OCI-LY3 (cell line): ENCODE results near the gene BNC2.

Experiments
- H2AFZ ChIP-seq: fragments of 200-600, 300-600 bp; shearing (Covaris generic); 2 replicates; pipeline ENCODE4 v1.6.0; 2014; ENCODE audit warnings: antibody characterized with exemption, low read depth, low read length
- H3K27ac ChIP-seq: fragments of 200-600, 300-600 bp; sonication (generic); 2 replicates; pipeline ENCODE4 v1.5.1; 2014; ENCODE audit warnings: mild to moderate bottlenecking, low read length, moderate library complexity, mixed read lengths
- H3K27me3 ChIP-seq: fragments of 200-600, 300-600 bp; sonication (generic); 2 replicates; pipeline ENCODE4 v1.6.1; 2014; ENCODE audit warnings: low read depth, low read length, mixed read lengths
- H3K36me3 ChIP-seq: fragments of 200-600, 300-600 bp; sonication (generic); replicated peaks from 2 replicates; pipeline ENCODE3; 2014; ENCODE audit warnings: low read depth, low read length, mixed read lengths
- H3K4me1 ChIP-seq: fragments of 300-600, 200-600 bp; sonication (generic); 2 replicates; pipeline ENCODE4 v1.6.1; 2014; ENCODE audit warnings: low read length, mixed read lengths
- H3K4me2 ChIP-seq: fragments of 200-600, 300-600 bp; sonication (generic); 2 replicates; pipeline ENCODE4 v1.6.1; 2014; ENCODE audit warnings: low read length, mixed read lengths
- H3K4me3 ChIP-seq: fragments of 300-600, 200-600 bp; sonication (generic); 2 replicates; pipeline ENCODE4 v1.5.1; 2014; ENCODE audit warnings: antibody characterized with exemption, mild to moderate bottlenecking, low read length, moderate library complexity
- H3K79me2 ChIP-seq: fragments of 300-600, 200-600 bp; shearing (Covaris generic); 2 replicates; pipeline ENCODE4 v1.6.1; 2014; ENCODE audit warnings: mild to moderate bottlenecking, low read length, mixed read lengths
- H3K9ac ChIP-seq: fragments of 300-600, 200-600 bp; shearing (Covaris generic); 2 replicates; pipeline ENCODE4 v1.6.0; 2014; ENCODE audit warnings: mild to moderate bottlenecking, low read length, moderate library complexity
- H3K9me3 ChIP-seq: fragments of 200-600, 300-600 bp; shearing (Covaris generic); 2 replicates; pipeline ENCODE4 v1.6.1; 2014; ENCODE audit warnings: low read length, mixed read lengths; ENCODE audit not compliant: insufficient read depth
- H4K20me1 ChIP-seq: fragments of 200-600, 300-600 bp; sonication (generic); 2 replicates; pipeline ENCODE4 v1.6.1; 2016; ENCODE audit warnings: low read length, mixed read lengths; ENCODE audit not compliant: insufficient read depth
- EZH2phosphoT487 ChIP-seq: fragments of 200-600 bp; shearing (Covaris generic); IDR thresholded peaks from 2 replicates; pipeline ENCODE4 v1.6.1; 2018; ENCODE audit warnings: antibody characterized with exemption, mixed run types, low read depth
- TF ChIP-seq, protein P1 (sequence below): fragments of 200-600, 300-600 bp; sonication (generic); IDR thresholded peaks from 2 replicates; pipeline ENCODE4 v1.5.1; 2014; ENCODE audit warnings: antibody characterized with exemption, low read length, low read depth

The BNC2 gene

DNA sequence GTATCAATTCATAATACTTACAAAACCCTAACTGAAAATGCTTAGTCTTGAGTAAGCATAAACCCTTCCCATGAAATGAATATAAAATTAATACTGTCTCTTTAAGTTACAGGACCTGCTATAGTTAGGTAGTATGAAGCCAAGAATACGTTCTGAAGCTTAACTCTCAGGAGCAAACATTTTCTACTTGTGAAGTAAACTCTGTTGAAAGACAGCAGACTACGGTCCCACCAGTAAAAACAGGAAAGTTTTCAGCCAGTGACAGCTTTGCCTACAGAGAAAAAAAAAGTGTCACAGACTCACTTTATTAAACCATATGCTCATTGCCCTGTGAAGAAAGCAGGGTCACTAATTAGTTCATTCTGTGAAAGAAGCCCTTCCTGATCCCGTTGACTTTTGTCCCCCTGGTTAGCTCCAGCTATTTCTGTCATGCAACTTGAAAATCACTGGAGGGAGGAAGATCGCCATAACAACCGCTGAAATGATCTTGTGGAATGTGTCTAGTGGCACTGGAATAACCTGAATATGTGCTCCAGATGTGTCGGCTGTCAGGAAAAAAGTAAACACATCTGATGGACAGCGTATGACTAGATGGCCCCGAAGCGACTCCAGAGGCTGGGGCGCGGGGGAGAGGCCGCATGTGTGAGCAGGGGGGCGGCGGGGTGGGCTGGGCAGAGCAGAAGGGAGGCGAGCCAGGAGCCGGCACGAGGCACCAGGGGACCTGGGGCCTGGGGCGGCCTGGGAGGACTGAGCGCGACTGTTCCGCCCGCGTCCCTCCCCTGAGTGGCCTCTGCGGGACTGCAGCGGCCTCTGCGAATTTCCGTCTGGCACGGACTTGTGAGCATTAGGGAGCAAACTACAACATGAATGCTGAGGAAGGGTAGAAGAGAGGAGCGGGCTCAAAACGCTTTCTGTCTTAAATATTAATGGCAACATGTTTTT, 41.9 kb downstream of the BNC2 start:
- H4K20me1 ChIP-seq, result no peaks in the 10 kb centered on the region
- H2AFZ ChIP-seq, result no peak overlapping the region
- no peak overlapping the region for H3K4me2 ChIP-seq
- H3K4me3 ChIP-seq, result no peak overlapping the region
- TF ChIP-seq, protein P1, sequence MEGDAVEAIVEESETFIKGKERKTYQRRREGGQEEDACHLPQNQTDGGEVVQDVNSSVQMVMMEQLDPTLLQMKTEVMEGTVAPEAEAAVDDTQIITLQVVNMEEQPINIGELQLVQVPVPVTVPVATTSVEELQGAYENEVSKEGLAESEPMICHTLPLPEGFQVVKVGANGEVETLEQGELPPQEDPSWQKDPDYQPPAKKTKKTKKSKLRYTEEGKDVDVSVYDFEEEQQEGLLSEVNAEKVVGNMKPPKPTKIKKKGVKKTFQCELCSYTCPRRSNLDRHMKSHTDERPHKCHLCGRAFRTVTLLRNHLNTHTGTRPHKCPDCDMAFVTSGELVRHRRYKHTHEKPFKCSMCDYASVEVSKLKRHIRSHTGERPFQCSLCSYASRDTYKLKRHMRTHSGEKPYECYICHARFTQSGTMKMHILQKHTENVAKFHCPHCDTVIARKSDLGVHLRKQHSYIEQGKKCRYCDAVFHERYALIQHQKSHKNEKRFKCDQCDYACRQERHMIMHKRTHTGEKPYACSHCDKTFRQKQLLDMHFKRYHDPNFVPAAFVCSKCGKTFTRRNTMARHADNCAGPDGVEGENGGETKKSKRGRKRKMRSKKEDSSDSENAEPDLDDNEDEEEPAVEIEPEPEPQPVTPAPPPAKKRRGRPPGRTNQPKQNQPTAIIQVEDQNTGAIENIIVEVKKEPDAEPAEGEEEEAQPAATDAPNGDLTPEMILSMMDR, result no peak
- no peak for TF ChIP-seq EZH2phosphoT487
- no peak overlapping the region for H3K9ac ChIP-seq
- H3K79me2 ChIP-seq, result no peaks in the 10 kb centered on the region
- no peaks in the 10 kb centered on the region for H3K4me1 ChIP-seq
- H3K36me3 ChIP-seq, result no peaks in the 10 kb centered on the region
- no peak overlapping the region for H3K27ac ChIP-seq
- no peaks in the 10 kb centered on the region for H3K9me3 ChIP-seq
- no peaks in the 10 kb centered on the region for H3K27me3 ChIP-seq

DNA sequence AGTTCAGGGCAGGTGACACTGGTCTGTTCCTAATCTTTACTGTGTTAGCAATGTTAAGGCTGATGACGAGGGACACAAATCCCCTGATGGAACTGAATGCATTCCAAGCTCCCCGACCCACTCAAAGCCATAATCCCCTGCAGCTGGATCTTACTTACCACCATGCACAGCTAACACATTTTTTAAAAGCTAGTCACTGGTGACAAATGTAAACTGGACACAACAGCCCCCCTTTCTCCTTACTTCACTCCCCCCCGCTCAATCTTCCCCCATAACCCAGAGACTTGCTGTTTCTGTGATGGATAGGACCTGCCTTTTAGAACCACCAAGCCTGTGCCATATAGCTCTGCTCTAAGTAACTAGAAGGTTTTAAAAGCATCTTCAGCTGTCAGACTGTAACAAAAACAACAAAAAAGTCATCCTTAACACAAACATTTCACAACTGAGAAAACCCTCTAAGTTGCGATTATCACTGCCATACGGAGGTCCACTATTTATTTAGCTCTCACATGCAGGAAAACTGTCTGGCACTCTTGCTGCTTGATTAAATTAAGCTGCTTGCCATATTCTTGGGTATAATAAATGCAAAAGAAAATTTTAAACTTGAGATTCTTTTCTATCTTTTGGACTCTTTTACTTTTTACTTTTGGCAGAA, 44.4 kb downstream of the BNC2 start:
- Histone ChIP-seq H3K4me3 (no peak overlapping the region), H3K27me3 (no peaks in the 10 kb centered on the region), H3K9ac (no peak overlapping the region), H4K20me1 (no peaks in the 10 kb centered on the region), H3K9me3 (no peaks in the 10 kb centered on the region), H2AFZ (no peak overlapping the region), H3K4me1 (no peaks in the 10 kb centered on the region), H3K4me2 (no peak overlapping the region), H3K79me2 (no peaks in the 10 kb centered on the region), H3K36me3 (no peaks in the 10 kb centered on the region), H3K27ac (no peak overlapping the region)
- no peak for TF ChIP-seq EZH2phosphoT487
- TF ChIP-seq, protein P1, result no peak

DNA sequence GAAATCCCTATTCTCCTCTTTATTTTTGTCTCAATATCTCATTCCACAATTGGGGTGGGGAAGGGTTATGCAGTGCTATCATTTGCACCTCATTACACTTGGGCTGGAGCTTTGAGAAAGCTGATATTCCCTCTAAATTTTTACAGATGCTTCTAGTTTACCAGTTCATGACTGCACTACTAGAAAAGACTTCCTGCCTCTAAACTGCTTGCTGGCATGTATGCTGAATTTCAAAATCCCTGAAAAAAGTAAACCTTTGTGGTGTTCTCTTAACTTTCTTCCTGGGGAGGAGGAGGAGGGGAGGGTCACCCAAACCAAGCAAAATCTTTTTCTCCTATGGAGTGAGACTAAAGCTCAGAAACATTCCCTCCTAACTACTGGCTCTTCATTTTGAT, 45.1 kb downstream of the BNC2 start:
- no peak overlapping the region for H2AFZ ChIP-seq
- H3K9ac ChIP-seq, result no peak overlapping the region
- H3K36me3 ChIP-seq, result no peaks in the 10 kb centered on the region
- no peaks in the 10 kb centered on the region for H4K20me1 ChIP-seq
- H3K4me1 ChIP-seq, result no peaks in the 10 kb centered on the region
- H3K4me2 ChIP-seq, result no peak overlapping the region
- H3K79me2 ChIP-seq, result no peaks in the 10 kb centered on the region
- H3K4me3 ChIP-seq, result no peak overlapping the region
- H3K27me3 ChIP-seq, result no peaks in the 10 kb centered on the region
- H3K9me3 ChIP-seq, result no peaks in the 10 kb centered on the region
- no peak overlapping the region for H3K27ac ChIP-seq
- no peak for TF ChIP-seq EZH2phosphoT487
- TF ChIP-seq, protein P1, result no peak

DNA sequence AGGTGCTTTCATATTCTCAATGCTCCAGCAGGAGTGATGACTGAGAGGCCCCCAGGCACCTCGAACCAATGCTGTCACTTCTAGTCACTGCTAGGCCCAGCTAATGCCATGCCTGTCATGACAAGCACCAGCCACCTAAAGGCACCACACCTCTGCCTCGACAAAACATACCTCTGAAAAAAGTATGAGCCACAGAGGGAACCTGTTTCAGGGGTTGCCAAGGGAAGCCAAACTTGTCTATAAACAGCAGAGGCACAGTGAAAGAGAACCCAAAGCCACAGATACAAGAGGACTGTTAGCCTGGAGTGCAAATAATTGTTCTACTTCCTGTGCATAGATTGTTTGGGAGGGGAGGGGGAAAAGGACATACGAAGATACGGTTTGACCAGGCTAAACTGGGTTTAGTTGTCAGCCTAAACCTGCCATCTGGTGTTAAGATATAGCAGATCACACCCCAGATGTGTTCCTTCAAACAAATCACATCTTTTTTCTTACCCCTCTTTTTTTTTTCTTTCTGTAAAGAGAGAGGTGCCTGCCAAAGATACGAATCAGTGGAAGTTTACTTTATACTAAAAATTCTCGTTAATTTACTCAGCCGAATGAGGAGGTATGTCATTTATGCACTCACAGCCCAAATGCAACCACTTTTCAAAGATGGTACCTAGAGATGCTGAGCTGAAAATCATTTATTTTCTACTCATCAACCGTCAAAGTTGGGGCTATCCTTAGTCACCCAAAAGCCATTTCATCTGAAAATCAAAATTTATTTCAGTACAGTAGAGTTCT, 45.7 kb downstream of the BNC2 start:
- Histone ChIP-seq H3K27me3 (no peaks in the 10 kb centered on the region), H3K27ac (no peak overlapping the region), H3K4me2 (no peak overlapping the region), H3K9me3 (no peaks in the 10 kb centered on the region), H3K4me1 (no peaks in the 10 kb centered on the region), H4K20me1 (no peaks in the 10 kb centered on the region), H3K4me3 (no peak overlapping the region), H3K79me2 (no peaks in the 10 kb centered on the region), H3K9ac (no peak overlapping the region), H2AFZ (no peak overlapping the region), H3K36me3 (no peaks in the 10 kb centered on the region)
- TF ChIP-seq, protein P1, result no peak
- no peak for TF ChIP-seq EZH2phosphoT487
